Activated naive CD8-positive, alpha-beta T cell treated with anti-CD3 and anti-CD28 coated beads, Interleukin-2, amount 50 U/mL, for 16 hours (primary cell): ENCODE measurements around the gene TLE3.
"Not testable (repeated sequence)": the region's sequence is repeated elsewhere in the genome, so short reads cannot be mapped to it uniquely, and the experiment has no call there.

Experiments used
- DNase-seq: peaks from one replicate; pipeline ENCODE4 v3.0.0-alpha.2; 2020; ENCODE audit warnings: low read depth, low spot score

TLE3 gene

DNA sequence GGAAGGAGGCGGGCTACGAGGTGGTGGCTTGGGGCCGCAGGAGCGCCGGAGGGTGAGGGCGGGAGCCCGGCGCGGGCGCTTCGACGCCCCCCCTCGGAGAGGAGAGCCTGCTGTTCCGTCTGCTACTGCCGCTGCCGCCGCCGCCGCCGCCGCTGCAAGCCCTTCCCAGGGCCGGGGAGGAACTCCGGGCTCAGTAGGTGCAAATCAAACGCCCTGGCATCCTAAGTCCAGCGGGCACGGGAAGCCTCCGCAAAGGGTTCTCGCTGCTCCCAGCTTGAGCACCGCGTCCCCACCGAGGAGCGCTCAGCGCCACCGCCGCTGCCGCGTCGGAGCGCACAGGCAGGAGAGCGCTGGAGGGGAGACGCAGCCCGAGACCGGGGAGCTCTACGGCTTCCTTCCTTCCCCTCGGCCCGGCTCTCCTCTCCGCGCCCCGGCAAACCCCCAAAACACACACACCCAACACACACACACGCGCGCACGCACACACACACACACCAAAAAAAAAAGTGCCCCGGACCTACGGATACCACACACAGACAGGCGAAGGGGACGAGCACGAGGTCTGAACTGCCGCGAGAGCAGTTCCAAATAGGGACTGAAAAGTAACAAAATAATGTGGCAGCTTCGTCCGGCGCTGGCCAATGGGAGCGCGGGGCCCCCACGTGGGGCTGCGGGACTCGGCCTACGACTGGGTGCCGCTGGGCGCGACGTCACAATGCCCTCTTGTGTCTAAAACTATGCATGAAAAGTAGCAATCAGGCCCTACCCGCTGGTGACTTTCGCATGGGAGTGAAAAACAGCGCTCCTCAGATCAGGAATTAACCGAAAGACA is at the start of gene TLE3:
TLE3 (minus strand) TSS at position 597 of the 832 bp plus-strand sequence. CDS start 1,119 bp downstream, outside the sequence.
- peak; percentile 94 for DNase-seq

DNA sequence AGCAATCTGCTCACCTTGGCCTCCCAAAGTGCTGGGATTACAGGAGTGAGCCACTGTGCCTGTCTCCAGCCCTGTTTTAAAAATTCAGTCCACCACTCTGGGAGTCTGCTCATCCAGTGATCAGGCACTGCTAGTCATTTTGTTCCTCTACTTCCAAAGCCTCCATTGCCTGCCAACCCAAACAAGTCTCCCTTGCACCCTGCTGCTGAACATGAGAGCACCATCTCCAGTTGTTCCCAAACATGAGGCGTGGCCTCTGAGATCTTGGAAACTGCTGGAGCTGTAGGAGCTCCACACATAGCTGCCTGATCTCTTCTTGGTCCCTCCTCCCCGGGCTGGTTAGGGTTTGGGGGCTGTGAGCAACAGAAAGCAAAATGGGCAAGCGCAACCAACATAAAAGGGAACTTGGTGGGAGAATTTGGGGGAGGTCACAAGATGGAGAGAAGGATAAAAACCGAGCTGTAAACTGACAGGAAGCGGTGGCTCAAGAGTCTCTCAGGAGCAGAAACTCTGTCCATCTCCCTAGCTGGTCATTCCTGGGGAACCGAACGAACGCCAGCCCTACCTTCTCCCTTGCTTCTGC is 49.6 kb upstream of the TLE3 start:
- DNase-seq = no peak

GRCh38 chr15:70146771-70147170 is 49.1 kb upstream of the TLE3 start:
- DNase-seq = no peak

DNA sequence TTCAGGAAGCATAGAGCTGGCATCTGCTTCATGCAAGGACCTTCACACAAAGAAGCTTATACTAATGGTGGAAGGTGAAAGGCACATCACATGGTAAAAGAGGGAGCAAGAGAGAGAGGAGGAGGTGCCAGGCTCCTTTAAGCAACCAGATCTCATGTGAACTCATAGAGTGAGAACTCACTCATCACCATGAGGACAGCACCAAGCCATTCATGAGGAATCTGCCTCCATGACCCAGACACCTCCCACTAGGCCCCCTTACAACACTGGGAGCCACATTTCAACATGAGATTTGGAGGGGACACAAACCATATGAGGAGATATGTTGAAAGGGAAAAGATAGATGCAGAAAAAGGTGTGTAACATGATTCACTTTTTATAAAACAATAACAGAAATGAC is 48.4 kb upstream of the TLE3 start:
- DNase-seq = no peak

DNA sequence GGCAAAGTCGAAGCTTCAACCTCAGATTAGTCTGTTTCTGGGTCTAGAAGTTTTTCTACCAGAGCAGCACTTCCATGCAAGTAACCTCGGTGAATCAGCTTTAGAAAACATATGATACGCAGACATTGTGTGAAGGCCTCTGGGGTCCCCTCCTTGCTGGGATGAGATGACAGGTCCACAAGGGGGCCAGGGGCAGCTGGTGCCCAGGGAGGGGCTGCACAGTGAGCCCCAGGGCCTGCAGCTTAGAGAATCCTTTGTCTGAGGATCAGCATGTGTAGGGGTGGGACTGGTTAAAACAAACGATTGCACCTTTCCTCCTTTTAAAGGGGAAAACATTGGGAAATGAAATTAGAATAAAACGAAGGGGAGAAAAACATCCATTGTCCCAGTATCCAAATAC is 47.5 kb upstream of the TLE3 start:
- DNase-seq = no peak

DNA sequence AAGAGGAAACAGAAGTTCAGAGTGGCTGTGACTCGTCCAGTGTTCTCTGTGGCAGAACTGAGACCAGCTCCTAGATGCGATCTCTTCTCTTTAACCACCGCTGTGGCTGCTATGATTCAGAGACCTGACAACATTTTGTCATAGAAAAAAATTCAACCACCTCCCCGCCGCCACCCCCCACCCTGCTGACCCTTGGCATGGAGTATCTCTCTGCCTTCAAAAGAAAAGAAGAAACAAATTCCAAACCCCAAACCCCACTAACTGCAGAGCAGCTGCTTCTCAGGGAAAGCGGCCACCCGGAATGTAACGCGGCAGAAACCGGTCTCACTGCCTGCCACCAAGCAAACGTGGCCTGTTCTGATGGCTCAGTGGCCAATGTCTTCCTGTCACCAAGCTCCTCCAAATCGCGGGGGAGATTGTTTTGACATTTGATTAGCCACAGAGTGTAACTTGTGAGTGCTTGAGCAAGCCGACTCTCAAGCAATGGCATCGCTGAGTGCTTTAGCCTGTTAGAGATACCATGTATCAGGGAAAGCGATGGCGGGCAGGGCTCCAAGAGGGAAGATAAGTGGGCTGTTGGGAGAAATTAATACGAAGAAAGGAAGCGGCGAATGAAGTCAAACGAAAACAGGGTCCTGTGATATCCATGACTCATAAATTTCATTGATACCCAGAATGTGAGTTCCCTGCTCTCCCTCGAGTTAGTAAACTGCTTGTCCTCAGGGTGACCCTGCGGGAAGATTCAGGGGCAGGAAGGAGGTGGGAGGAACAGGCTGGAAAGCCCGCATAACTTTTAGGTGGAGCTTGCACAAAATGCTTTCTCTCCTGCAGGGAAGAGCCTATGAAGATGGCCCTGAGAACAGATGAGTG is 44.8 kb upstream of the TLE3 start:
- DNase-seq = no peak

DNA sequence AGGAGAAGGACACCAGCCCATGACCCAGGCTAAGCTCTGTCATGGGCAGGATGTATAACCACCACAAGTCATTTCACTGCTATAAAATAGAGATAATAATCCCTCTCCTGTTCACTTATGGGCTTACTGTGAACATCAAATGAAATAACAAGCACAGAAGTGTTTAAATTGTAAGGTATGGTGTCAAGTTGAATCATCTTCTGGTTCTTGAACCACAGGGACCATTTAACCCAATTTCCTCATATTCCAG is 44.3 kb upstream of the TLE3 start:
- no peak for DNase-seq

DNA sequence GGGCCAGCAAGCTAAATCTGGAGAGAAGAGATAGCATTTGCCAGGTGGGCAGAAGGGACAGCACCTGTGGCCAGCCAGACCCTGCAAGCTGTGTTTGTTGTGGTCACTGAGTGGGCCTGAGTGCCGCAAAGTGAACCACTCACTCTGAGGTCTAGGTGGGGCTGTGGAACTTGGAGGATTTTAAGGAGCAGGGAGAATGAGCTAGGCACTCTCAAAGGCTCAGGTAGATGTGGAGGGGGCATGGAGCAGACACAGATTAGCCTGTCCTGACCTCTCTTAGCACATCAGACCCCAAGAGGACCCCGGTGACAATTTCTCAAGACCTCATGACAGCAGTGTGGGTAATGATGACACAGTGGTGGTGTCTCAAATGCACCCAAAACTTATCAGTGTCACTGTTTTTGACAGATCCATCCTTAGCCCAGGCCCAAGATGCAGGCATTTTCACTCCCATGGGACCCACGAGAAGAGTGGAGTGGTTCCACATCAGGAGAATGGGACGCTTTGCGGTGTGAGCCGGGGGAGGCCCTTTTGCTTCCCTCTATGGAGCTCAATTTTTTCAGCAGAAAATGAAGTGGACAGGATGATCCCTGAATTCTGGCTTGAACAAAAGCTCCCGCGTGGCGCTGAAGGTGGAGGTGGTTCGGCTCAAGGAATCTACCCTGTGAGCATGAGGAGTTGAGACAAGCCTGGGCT is 43.8 kb upstream of the TLE3 start:
- no peak for DNase-seq

DNA sequence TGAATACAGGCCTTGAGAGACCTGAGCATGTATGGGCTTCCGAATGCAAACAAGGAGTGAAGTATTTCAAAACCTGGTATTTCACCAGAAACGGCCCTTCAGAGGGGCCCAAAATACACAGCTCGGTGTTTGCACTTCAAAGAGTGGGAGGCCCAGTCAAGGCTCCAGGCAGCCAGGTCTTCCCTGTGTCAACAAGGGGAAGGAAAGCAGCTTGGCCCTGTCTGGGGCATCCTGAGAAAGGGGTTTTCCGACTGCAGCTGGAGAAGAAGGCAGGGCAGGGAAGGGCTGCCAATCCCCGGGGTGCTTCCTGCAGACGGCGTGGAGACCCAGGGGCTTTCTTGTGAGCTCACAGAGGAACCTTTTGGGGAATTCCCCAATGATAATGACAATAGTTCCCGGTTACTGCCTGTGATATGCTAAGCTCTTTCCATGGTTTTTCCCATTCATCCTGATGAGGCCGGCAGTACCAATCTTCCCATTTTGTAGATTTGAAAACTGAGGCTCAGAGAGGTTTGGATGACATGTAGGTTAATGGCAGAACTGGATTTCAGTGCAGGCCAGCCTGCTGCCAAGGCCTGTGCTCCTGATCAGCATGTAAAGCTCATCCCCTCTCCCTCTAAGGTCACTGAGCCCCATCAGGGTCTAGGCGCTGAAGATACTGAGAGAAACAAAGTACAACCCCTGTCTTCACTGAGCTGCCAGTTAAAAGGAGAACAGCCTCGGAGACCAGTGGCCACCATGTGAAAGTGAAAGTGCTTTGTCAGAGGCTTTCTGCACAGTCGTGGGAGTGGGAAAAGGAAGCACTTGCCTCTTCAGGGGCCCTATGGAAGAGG is 43.0 kb upstream of the TLE3 start:
- no peak for DNase-seq

GRCh38 chr15:70140025-70140542 is 42.4 kb upstream of the TLE3 start:
- no peak for DNase-seq

- DNase-seq = no peak
These were observed 40.2 kb upstream of the TLE3 start for GRCh38 chr15:70137967-70138366.

- DNase-seq = not testable (repeated sequence)
These were observed 39.3 kb upstream of the TLE3 start for GRCh38 chr15:70137021-70137420.

DNA sequence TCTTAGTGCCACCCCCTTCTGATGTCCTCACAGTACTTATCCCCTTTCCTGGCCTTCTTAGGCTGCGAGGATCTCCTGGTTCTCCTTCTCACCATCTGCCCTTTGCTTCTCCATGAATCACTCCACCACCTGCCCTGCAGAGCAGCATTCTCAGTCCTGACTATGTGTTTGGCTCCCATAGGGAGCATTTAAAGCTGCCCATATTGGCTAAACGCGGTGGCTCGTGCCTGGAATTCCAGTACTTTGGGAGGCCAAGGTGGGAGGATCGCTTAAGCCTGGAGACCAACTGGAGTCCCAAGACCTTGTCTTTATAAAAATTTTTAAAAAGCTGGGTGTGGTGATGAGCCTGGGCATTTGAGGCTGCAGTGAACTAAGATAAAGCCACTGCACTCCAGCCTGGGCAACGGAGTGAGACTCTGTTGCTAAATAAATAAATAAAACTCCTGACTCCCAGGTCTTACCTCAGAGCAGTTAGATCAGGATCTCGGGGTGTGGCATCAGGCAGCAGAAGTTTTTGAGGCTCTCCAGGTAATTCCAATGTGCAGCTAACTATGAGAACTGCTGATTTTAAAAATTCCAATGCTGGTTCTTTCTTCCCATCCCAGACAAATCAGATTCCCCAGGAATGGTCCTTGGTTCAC is 36.2 kb upstream of the TLE3 start:
- no peak for DNase-seq

- DNase-seq = no peak
These were observed 35.6 kb upstream of the TLE3 start for GRCh38 chr15:70133296-70133695.

DNA sequence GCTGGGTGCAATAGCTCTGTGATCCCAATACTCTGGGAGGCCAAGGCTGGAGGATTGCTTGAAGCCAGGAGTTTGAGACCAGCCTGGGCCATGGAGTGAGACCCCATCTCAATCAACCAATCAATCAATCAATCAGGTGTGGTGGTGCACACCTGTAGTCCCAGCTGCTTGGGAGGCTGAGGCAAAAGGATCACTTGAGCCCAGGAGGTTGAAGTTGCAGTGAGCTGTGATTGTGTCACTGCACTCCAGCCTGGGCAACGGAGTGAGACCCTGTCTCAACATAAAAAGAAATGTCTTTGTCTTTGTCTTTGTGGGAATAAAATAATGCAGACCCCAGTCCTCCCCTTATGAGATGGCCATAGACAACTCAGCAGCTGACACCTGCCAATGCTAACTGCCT is 34.9 kb upstream of the TLE3 start:
- no peak for DNase-seq

DNA sequence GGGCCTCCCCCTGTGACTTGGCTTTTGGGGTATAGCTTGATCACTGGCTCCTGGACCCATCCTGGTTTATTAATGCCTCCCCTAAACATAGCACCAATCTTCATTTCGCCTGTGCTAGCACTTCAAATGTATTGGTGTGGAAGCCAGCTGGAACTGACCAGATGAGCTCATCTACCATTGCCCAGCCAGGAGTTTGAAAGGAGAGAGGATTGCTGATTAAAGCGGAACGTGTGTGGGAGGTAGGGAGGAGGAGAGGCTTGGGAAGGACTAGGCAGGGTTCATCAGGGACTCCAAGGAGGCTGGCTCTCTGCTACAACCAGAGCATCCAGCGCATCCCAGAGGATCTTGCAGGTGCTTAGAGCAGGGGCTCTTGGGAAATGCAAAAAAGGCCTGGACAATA is 34.4 kb upstream of the TLE3 start:
- DNase-seq = no peak

DNA sequence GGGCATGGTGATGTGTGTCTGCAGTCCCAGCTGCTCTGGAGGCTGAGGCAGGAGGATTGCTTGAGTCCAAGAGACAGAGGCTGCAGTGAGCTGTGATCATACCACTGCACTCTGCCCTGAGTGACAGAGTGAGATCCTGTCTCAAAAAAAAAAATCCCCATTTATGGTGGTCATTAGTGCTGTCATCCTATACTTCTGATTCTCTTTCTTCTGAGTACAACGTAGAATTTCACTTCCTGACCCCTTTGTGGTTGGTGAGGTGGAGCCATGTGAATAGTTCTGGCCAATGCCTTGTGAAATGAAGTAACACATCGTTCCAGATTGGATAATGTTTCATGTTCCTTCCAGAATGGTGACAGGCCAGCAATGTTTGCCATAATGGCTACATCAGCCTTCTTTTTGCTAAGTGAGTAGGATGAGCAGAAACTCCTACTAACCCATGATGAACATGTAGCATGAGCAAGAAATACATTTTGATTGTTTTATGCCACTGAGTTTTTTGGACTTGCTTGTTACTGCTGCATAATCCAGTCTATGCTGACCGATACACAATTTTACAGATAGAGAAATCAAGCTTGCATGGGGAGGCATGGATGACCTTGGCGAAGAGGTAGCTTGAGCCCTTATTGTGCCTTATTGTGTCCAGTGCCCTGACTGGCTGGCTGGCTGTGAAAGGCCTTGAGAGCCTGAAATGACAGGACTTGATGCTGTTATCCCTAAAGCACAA is 30.9 kb upstream of the TLE3 start:
- DNase-seq = no peak

- DNase-seq = no peak
These were observed 30.2 kb upstream of the TLE3 start for GRCh38 chr15:70127770-70128413.

DNA sequence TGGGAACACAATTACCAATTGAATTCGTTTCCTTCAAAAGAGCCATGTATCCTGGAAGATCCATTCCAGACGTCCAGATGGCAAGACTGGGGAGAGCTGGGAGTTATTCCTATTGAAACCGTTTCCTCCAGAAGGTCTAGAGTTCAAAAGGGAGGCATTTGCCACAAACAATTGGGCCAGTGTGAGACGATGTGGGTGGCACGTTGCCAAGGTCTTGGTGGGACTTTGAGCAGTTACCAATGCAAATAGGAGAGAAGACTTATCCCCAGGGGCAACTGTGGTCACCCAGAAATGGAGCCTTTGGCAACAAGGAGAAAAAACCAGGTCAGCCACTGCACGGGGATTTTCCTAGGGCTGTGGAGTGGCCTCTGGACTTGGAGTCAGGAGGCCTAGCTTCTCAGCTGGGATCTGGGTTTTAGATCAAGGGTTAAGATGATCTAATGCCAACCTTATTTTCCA is 29.6 kb upstream of the TLE3 start:
- DNase-seq = no peak
